Embryonic facial prominence (tissue), 1 donor: ENCODE results near the gene P2RX6.

Experiments used
- DNase-seq: peaks from one replicate; pipeline ENCODE4 v3.0.0-alpha.2; 2016; ENCODE audit errors: extremely low spot score

The P2RX6 gene

DNA sequence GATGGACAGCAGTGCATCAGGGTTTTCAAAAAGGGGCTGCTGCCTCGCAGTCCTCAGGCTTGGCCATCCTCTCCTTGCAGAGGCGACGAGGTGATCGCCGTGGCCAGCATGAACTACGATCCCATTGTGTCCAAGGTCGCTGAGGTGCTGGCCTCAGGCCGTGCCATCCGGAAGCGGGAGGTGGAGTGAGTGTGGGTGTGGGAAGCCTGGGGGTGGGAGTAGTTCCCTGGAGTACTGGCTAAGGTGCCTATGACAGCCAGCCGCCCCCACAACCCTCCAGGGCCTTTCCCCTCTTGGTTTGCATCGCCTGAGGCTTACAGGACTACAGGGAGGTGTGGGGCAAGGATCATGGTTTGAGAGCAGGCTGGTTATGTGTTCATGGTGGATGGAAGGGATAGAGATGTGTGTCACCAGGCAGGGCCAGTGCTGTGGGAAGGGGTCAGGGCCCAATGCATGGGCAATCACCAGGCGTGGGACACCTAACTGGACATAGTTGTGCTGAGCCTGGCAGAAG lies 35.0 kb upstream of the P2RX6 start:
- DNase-seq: no peak

DNA sequence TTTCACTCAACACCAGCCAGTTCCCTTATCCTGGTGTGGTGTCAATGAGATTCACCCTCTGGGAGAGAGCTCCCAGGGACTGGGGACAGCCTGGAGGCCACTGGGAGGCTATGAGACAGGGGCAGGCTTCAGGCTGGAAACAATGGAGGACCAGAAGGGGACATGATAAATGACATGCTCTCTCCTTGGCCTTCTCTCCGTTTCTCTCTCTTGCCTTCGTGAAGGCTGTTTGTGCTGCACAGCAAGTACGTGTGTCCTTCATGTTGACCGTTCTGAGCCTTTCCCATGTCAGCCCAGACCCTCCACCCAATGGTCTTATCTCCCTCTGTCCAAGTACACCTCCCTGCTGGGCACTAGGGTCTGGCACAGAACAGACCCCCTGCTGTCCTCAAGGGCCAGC lies 34.4 kb upstream of the P2RX6 start:
- no peak for DNase-seq

DNA sequence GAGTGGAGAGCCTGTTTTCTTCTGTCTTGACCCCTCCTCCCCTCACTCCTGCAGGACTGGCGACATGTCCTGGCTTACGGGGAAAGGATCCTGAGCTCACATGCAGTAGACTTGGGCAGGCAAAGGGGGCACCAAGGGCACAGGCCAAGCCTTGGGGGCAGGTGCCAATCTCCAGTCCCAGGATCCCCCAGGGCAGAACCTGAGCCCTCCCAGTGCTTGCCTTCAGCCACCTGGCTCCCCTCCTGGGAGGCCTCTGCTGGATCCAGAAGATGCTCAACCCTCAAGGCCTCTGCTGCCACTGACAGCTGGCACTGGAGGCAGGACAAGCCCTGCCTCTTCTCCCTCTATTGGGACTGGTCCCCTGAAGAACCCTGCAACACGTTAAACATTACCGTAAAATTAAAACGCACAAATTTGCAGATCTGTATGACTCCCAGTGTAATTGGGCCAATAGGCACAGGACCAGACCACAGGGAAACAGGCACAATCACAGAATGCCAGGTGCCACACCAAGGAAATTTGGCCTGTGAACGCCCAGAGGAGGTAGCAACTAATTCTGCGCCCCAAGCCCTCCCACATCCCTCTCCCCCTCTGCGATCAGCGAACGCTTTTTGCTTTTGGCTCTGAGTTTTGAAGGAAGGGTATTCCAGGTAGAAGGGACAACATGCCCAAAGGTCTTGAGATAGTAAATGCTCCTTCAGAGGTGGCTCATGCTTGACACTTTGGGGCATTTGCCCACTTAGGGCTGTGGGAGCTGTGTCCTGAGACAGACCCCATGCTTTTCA lies 33.8 kb upstream of the P2RX6 start:
- DNase-seq: no peak

DNA sequence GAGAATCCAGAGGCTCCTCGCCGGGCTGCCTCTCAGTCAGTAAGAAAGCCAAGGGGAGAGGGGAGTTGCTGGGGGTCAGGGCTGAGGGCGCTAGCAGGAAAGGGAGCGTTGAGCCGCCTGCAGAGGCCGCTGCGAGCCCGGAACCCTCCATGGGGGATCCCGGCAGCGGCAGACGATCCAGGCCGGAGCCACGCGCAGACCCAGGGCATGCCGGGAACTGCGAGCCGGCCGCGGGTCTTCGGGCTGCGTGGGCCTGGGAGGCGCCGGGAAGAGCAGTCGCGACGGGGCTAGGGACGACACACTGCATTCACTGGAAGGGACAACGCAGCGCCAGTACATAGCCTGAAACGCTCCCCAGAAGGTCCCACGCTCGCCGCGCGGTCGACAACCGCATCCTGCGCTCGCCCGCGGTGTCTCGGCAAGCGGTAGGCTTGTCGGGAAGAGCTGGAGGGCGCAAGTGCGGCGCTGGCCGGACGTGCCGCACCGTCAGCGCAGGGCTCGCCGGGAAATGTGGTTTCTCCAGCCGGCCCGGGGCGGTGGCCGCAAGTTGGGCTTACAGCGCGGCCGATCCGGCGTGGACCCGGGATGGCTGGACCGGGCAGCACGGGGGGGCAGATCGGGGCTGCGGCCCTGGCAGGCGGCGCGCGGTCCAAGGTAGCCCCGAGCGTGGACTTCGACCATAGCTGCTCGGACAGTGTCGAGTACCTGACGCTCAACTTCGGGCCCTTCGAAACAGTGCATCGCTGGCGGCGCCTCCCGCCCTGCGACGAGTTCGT lies 33.0 kb upstream of the P2RX6 start, which contains the start of gene LZTR1:
Gene LZTR1 (plus strand): TSS at position 511 of the 776 bp plus-strand sequence. CDS start 75 bp downstream, at position 586.
- DNase-seq: peak; percentile 50

DNA sequence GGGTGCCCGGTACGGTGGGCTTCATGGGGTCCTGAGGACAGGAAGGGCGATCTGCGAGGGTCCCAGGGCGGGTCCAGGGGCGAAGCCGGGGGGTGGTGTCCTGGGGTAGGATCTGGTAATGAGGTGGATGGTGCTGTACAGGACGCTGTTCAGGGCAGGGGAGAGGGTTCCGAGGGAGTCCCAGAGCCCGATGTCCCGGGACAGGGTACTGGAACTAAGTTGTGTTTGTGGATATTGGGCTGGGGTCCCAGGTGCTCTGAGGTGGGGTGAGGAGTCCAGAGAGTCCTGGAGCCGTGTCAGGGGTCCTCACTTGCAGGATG lies 32.4 kb upstream of the P2RX6 start:
- no peak for DNase-seq

DNA sequence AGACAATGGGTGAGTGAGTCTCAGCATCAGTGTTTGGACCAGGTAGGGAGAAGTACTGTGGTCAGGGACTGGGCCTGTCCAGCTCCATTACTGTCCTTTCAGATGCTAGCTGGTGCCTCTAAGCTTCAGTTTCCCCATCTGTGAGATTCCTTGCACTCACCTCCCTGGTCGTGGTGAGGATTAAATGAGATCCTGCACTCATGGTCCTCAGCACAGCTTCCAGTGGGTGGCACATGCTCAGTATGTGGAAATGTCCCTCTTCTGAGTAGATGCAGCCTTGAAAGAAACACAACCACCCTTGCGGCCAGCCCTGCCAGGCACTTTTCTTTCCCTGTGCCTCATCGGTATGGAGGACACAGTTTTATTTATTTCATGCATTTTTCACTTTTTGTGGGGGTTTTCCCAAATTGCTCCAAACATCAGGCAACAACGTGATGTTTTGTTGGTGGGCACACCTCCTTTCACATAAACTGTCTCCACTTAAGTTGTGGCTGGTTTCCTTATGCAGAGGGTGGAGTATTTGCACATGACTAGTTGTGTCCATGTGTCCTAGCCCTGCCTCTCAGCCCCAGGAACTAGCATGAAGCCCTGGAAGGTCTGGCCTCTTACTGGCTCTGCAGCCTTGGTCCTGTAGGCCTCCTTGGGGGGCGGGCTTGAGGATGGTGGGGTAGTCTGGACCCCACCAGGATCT lies 31.7 kb upstream of the P2RX6 start:
- no peak for DNase-seq

DNA sequence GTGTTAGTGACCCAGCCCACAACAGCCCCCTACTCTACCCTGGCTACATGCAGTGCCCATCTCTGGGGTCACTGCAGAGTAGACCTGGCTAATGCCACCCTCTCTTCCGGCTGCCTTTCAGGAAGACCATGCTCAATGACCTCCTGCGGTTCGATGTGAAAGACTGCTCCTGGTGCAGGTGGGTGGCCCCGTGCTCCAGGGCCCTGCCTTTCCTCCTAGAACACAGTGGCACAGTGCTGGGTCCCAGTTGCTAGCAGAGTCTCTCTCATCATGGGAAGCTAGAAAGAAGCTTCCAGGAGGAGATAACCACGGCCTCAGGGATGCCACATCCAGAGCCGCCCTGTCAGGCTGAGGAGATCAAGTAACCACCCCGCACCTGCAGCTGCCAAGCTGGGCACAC lies 29.2 kb upstream of the P2RX6 start:
- no peak for DNase-seq

DNA sequence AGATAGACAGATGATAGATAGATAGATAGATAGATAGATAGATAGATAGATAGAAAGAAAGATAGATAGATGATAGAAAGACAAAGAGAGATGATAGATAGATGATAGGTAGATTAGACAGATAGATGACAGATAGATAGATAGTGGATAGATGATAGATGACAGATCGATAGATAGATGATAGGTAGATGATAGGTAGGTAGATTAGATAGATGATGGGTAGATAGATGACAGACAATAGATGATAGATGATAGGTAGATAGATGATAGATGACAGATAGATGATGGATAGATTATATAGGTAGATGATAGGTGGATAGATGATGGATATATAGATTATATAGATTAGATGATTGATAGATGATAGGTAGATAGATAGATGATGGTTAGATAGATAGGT lies 28.6 kb upstream of the P2RX6 start:
- DNase-seq: no peak

DNA sequence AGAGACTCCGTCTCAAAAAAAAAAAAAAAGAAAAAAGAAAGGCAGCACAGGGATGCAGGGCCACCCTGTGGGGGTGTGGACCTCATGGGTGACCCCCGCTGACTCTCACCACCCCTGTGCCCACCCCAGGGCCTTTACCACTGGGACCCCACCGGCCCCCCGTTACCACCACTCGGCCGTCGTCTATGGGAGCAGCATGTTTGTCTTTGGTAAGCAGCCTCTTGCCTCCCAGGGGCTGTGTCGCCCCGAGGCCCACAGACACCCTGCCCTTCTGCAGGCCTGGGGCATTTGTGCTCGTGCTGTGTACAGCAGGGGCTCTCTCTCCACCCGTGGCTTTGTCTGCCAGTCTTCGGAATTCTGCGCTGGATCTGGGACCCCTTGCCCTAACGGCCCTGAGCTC lies 27.6 kb upstream of the P2RX6 start:
- DNase-seq: no peak

DNA sequence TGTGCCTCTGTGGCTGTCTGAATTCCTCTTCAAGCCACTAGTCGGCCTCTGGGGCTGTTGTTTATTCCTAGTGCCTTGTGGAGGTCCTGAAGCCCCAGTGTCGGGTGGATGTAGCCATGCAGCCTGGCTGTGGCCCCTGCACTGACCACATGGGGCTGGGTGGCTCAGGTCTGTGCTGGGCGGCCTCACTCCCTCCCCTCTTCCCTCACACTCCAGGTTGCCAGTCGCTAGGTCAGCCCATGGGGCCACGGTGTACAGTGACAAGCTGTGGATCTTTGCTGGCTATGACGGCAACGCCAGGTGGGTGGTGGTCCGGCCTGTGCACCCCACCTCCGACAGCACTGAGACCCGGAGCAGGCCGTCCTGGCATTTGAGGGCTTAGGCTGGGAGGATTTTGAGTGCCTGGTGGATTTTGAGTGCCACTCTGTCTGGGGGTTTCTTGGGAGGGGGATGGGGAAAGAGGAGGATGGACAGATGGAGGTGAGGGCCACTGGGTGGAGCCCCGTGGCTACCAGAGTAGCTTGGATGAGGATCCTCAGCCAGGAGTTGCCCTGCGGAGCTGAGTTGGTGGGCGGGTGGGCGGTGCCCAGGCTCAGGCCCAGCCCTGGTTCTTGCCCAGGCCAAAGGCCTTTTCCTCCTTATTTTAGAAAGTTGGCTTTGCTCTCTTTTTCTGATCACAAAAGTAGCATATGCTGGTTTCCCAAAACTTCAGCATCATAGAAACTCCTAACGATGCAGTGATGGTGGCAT lies 26.2 kb upstream of the P2RX6 start:
- DNase-seq: no peak

DNA sequence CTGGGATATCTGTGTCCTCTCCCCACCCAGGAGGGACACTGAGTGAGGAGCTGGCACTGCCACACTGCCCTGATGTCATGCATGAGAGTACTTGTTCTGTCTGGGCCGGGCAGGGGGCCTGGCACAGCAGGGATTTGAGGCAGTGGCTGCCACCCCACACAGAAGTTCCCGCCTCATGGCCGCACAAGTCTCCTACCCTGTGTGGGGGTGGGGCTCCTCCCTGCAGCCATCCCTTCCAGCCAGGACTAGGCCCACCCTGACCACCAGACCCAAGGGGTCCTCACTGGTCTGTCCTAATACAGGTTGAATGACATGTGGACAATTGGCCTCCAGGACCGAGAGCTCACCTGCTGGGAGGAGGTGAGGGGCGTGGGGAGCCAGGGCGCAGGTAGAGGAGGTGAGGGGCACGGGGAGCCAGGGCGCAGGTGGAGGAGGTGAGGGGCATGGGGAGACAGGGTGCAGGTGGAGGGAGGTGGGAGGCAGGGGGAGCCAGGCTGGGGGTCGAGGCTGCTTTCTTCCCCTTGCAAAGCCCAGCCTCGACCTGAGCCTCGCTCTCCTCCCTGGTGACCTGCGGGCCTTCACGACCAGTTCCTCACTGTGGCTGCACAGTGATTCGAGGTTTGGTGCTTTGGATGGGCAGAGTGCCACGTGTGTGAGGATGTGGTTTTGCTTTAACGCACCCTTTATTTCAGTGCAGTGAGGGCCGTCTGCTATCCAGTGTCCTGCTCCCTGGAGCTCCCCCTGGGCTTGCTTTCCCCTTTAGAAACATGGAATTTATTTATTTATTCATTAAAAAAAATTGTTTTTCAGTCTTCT lies 25.4 kb upstream of the P2RX6 start:
- DNase-seq: no peak

DNA sequence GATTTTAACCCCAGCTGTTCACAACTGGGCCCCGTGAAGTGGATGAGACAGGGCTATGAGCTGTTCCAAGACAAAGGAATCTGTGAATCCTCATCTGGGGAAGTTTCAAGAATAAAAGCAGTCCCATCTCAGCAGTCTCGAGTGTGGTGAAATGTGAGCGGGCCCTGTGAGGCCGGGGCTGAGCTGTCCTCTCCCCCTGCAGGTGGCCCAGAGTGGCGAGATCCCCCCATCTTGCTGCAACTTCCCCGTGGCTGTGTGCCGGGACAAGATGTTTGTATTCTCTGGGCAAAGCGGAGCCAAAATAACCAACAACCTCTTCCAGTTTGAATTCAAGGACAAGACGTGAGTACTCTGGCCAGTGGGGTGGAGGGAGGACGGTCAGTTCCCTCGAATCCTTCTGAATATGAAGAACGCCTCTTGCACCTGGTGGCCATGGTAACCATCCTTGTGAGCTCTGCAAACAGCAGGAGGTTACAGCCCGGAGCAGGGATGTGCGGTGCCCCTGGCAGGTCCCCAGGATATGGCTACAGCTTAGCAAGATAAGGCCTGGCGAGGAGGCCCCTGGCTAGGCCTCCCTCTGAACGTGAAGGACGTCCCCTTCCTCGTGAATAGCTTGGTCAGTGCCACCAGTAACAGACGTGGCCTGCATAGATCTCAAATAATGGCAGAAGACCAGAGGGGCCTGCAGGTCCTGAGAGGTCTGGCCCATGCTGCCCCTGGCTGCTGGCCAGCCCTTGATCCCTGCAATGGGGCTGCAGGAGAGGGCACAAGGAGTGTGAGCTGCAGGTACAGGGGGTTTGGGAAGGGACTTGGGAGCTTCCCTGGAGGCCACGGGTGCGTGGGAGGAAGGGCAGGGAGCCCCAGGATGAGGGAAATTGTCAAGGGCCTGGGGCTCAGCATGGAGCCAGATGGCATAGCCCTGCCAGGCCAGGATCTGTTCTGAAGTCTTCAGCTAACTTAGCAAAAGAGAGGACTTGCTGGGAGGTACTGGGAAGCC lies 24.5 kb upstream of the P2RX6 start:
- no peak for DNase-seq

DNA sequence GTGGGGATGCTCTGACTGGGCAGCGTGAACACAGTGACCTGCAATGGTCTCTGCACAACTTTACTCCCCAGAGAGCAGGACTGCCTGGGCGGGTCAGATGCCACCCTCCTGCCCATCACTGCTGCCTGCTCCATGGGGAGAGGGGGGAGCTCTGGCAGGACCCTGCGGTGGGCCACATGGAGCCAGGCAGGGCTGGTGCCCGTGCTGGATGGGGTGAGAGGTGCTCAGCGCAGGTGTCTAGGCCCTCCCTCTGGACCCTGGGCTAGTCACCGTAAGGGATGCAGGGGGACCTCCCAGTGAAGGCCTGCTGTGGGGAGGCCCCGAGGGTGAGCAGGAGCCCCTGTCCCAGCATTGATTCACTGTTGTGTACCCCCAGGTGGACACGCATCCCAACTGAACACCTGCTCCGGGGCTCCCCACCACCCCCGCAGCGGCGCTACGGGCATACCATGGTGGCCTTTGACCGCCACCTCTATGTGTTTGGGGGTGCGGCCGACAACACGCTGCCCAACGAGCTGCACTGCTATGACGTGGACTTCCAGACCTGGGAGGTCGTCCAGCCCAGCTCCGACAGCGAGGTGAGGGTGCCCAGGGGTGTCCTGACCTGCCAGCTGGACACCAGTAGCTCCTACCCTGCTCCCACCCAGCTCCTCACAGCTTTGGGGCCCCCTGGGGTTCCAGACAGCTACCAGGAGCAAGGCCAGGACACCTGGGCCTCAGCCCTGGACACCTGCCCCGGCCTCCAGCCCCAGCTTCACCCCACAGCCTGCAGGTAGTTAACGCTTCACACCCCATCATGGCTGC lies 23.5 kb upstream of the P2RX6 start:
- no peak for DNase-seq

DNA sequence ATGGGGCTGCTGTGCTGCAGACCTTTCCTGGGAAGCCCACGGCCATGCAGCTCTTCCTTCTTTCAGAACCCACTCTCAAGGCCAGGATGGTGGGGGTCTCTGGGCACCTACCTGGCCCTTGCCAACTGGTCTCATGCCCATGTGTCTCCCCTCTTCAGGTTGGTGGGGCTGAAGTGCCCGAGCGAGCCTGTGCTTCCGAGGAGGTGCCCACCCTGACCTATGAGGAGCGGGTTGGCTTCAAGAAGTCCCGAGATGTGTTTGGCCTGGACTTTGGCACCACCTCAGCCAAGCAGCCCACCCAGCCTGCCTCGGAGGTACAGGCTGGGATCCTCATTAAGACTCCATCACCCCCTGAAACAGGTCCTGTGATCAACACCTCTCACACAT lies 22.9 kb upstream of the P2RX6 start:
- DNase-seq: no peak

DNA sequence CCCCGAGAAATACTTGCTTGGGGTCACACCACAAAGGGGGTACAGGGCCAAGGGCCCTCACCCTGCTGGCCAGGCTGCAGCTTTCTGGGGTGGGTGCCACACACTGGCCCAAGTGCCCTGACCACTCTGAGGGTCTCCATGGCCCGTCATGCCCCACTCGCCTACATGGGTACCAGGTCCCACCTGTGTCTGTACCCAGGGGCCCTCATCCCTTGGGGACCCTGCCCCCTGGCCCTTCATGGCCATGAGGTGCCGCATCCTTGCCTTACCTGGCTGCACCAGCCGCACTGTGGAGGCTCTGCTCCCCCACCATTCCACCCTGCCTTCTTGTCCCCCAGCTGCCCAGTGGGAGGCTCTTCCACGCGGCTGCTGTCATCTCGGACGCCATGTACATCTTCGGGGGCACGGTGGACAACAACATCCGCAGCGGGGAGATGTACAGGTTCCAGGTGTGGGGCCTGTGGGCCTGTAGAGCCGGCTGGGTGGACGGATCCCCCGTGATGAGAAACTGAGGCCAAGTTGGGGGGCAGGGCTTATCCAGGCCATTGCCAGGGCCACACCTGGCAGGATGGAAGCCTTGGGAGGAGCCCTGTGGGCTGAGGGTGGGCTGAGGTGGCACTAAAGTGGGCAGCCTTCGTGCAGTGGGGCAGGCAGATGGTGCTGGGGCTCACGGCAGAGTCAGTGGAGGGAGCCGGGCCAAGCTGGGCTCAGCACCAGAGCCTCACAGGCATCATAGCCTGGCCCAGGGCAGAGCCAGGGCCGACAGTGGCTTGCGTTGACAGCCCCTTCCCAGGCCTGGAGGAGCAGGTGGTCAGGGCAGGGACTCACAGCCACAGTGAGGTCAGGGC lies 22.3 kb upstream of the P2RX6 start:
- no peak for DNase-seq

DNA sequence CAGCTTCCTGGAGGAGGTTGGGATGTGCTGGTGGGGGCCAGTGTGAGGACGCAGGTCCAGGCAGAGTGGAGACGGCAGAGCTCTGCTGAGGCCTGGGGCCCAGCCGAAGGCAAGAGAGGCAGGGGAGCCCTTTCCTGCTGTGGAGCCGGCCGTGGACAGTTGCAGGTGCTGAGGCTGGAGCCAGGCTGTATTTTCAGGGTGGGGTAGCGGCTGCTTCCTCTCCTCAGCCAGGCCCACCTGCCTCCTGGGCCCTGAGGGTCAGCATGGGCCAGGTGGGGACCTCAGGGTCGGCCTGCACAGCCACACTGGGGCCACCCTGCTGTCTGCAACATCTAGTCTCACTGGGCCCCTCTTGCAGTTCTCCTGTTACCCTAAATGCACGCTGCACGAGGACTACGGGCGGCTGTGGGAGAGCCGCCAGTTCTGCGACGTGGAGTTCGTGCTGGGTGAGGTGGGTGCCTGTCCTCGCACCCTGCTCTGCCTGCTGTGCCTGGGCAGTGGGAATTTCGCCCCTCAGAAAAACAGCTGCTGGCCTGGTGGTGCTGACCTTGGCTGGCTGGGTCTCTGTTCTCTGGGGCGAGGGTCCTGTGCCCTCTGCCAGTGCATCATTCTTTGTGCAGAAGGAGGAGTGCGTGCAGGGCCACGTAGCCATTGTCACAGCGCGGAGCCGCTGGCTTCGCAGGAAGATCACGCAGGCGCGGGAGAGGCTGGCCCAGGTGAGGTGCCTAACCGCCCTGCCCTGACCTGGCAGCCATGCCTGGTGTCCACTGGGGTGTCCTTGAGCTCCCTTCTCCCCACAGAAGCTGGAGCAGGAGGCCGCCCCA lies 21.4 kb upstream of the P2RX6 start:
- no peak for DNase-seq
